ENCODE results near the gene CPM.

GRCh38 chr12:68959891-68960464 is 27.0 kb upstream of the CPM start:
- TF ChIP-seq RARB (CRISPR knock-in tag; IDR thresholded peaks at IDR 0.05) (no peak), TCF4 (CRISPR knock-in tag; IDR thresholded peaks at IDR 0.05; ENCODE audit: borderline replicate concordance) (no peak), ZNF565 (CRISPR knock-in tag; conservative IDR thresholded peaks at IDR 0.05; ENCODE audit: low read depth) (no peak), TSHZ2 (CRISPR knock-in tag; IDR thresholded peaks at IDR 0.05) (no peak), POU6F1 (CRISPR knock-in tag; IDR thresholded peaks at IDR 0.05; ENCODE audit: borderline replicate concordance, low read depth) (no peak), ZFP3 (CRISPR knock-in tag; IDR thresholded peaks at IDR 0.05) (no peak)
- TF ChIP-seq, protein P1, sequence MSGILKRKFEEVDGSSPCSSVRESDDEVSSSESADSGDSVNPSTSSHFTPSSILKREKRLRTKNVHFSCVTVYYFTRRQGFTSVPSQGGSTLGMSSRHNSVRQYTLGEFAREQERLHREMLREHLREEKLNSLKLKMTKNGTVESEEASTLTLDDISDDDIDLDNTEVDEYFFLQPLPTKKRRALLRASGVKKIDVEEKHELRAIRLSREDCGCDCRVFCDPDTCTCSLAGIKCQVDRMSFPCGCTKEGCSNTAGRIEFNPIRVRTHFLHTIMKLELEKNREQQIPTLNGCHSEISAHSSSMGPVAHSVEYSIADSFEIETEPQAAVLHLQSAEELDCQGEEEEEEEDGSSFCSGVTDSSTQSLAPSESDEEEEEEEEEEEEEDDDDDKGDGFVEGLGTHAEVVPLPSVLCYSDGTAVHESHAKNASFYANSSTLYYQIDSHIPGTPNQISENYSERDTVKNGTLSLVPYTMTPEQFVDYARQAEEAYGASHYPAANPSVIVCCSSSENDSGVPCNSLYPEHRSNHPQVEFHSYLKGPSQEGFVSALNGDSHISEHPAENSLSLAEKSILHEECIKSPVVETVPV (CRISPR knock-in tag; IDR thresholded peaks at IDR 0.05): no peak
